WTC11 (cell line): ENCODE results near the gene RNF121. TPM values are rescaled to one million over a fixed set of nuclear protein-coding genes. Genes with fewer than 3 reads are reported as not detected.

Source experiments
- ATAC-seq: fragments of 200-7000 bp; cut with Tn5 transposase; 2 replicates; pipeline ENCODE4 v1.10.0; 2021; ENCODE audit warnings: mild to moderate bottlenecking, moderate library complexity
- CTCF ChIA-PET: fragments of 300-600 bp; sonication (Branson Sonifier 250); formaldehyde crosslinking; loops from one replicate; lab custom pipeline; 2021; ENCODE audit warnings: antibody characterized with exemption; lab: Charles Lee
- POLR2A ChIA-PET: fragments of 350-600 bp; sonication (Branson Sonifier 250); formaldehyde crosslinking; loops from one replicate; lab custom pipeline; 2021; ENCODE audit warnings: antibody characterized with exemption; lab: Charles Lee
- DNase-seq: peaks from one replicate; pipeline ENCODE4 v3.0.0; 2021; ENCODE audit warnings: low spot score
- H3K27ac Mint-ChIP-seq: 2 replicates; pipeline ENCODE4 v1.8.0; 2021; ENCODE audit warnings: mixed read lengths
- H3K27me3 Mint-ChIP-seq: 2 replicates; pipeline ENCODE4 v1.8.0; 2021; ENCODE audit warnings: low read depth, mild to moderate bottlenecking, moderate library complexity, mixed read lengths
- H3K36me3 Mint-ChIP-seq: 2 replicates; pipeline ENCODE4 v1.8.0; 2021; ENCODE audit warnings: mixed read lengths
- H3K4me1 Mint-ChIP-seq: 2 replicates; pipeline ENCODE4 v1.8.0; 2022; ENCODE audit warnings: mixed read lengths
- H3K4me3 Mint-ChIP-seq: 2 replicates; pipeline ENCODE4 v1.8.0; 2021; ENCODE audit warnings: mild to moderate bottlenecking, moderate library complexity, mixed read lengths
- H3K9me3 Mint-ChIP-seq: 2 replicates; pipeline ENCODE4 v1.8.0; 2021; ENCODE audit warnings: mixed read lengths
- CBFB ChIP-seq: sonication (generic); formaldehyde crosslinking; IDR thresholded peaks from 2 replicates; pipeline ENCODE4 v1.8.1; 2022; ENCODE audit warnings: mild to moderate bottlenecking, low read depth, missing genetic modification reagents
- CTCF ChIP-seq: fragments of 200-600 bp; IDR thresholded peaks from 2 replicates; pipeline ENCODE4 v1.8.0; 2022; ENCODE audit warnings: antibody characterized with exemption
- JAZF1 ChIP-seq: fragments of 250-450 bp; sonication (Bioruptor Pico); IDR thresholded peaks from 2 replicates; pipeline ENCODE4 v1.9.0; 2021; ENCODE audit warnings: moderate library complexity, mild to moderate bottlenecking, inconsistent platforms
- OVOL2 ChIP-seq: fragments of 250-450 bp; sonication (Bioruptor Pico); IDR thresholded peaks from 2 replicates; pipeline ENCODE4 v1.9.0; 2021; ENCODE audit warnings: mild to moderate bottlenecking, borderline replicate concordance
- PRRX2 ChIP-seq: fragments of 250-450 bp; sonication (Bioruptor Pico); IDR thresholded peaks from 2 replicates; pipeline ENCODE4 v1.8.0; 2021; ENCODE audit warnings: mild to moderate bottlenecking
- RELA ChIP-seq: sonication (generic); formaldehyde crosslinking; IDR thresholded peaks from 2 replicates; pipeline ENCODE4 v1.8.1; 2022; ENCODE audit warnings: missing genetic modification reagents, mild to moderate bottlenecking, borderline replicate concordance
- SP1 ChIP-seq: sonication (generic); formaldehyde crosslinking; conservative IDR thresholded peaks from 2 replicates; pipeline ENCODE4 v1.8.1; 2022; ENCODE audit warnings: missing genetic modification reagents
- USF2 ChIP-seq: sonication (generic); formaldehyde crosslinking; IDR thresholded peaks from 2 replicates; pipeline ENCODE4 v1.8.1; 2023; ENCODE audit warnings: mild to moderate bottlenecking, missing genetic modification reagents, moderate library complexity
- ZNF219 ChIP-seq: sonication (generic); formaldehyde crosslinking; IDR thresholded peaks from 2 replicates; pipeline ENCODE4 v1.8.0; 2023; ENCODE audit warnings: missing genetic modification reagents, mild to moderate bottlenecking, borderline replicate concordance
- ZNF396 ChIP-seq: fragments of 250-450 bp; sonication (Bioruptor Pico); IDR thresholded peaks from 2 replicates; pipeline ENCODE4 v1.8.0; 2021; ENCODE audit warnings: mild to moderate bottlenecking, moderate library complexity, borderline replicate concordance
- ZNF423 ChIP-seq: fragments of 250-450 bp; sonication (Bioruptor Pico); IDR thresholded peaks from 2 replicates; pipeline ENCODE4 v2.1.2; 2022; ENCODE audit warnings: mild to moderate bottlenecking, moderate library complexity
- total RNA-seq: library from RNA; stranded (reverse); gene quantifications from 3 replicates; pipeline ENCODE4 v1.2.3, GENCODE V29; 2021
- TF ChIP-seq, protein P1 (sequence below): sonication (generic); formaldehyde crosslinking; IDR thresholded peaks from 2 replicates; pipeline ENCODE4 v1.8.0; 2022; ENCODE audit warnings: mild to moderate bottlenecking, missing genetic modification reagents
- TF ChIP-seq, protein P2 (sequence below): sonication (generic); formaldehyde crosslinking; conservative IDR thresholded peaks from 2 replicates; pipeline ENCODE4 v1.8.1; 2023; ENCODE audit warnings: mild to moderate bottlenecking, low read depth, missing genetic modification reagents, moderate library complexity
- TF ChIP-seq, protein P3 (sequence below): sonication (generic); formaldehyde crosslinking; IDR thresholded peaks from 2 replicates; pipeline ENCODE4 v1.8.1; 2023; ENCODE audit warnings: mild to moderate bottlenecking, missing genetic modification reagents
- TF ChIP-seq, protein P4 (sequence below): sonication (generic); formaldehyde crosslinking; IDR thresholded peaks from 2 replicates; pipeline ENCODE4 v1.8.0; 2022; ENCODE audit warnings: missing genetic modification reagents

Gene RNF121
- total RNA-seq, 1 experiment from 2014 or later, result 40.2 TPM

- no peak for ATAC-seq
- no peaks in the 10 kb centered on the region for H3K4me1 Mint-ChIP-seq
Observed at GRCh38 chr11:72006309-72007088, 77.7 kb downstream of the RNF121 start.

DNA sequence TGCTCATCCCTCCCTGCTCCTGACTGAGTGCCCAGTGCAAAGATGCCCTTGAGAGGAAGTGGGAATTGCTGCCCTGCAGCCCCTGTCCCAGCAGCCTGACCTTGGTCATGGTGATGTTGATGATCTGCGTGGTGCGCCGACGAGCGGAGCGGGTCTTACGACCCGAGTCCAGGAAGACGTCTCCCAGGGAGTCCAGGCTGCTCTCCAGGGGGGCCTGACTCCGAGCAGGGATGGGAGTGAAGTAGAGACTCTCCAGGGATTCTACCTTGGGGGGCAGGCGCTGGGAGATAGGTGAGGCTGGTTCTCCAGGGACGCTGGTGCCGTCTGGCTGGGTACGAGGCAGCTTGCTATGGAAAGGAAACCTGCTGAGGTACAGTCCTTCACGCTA is 78.2 kb downstream of the RNF121 start:
- Mint-ChIP-seq H3K27me3 (no peaks in the 10 kb centered on the region), H3K36me3 (peaks cover 70% of the 10 kb centered on the region), H3K27ac (no peak overlapping the region), H3K4me3 (no peak overlapping the region), H3K9me3 (no peaks in the 10 kb centered on the region), H3K4me1 (no peaks in the 10 kb centered on the region)
- POLR2A ChIA-PET, result no interaction called here
- TF ChIP-seq, protein P1, sequence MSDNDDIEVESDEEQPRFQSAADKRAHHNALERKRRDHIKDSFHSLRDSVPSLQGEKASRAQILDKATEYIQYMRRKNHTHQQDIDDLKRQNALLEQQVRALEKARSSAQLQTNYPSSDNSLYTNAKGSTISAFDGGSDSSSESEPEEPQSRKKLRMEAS (CRISPR knock-in tag), result no peak
- TF ChIP-seq, protein P2, sequence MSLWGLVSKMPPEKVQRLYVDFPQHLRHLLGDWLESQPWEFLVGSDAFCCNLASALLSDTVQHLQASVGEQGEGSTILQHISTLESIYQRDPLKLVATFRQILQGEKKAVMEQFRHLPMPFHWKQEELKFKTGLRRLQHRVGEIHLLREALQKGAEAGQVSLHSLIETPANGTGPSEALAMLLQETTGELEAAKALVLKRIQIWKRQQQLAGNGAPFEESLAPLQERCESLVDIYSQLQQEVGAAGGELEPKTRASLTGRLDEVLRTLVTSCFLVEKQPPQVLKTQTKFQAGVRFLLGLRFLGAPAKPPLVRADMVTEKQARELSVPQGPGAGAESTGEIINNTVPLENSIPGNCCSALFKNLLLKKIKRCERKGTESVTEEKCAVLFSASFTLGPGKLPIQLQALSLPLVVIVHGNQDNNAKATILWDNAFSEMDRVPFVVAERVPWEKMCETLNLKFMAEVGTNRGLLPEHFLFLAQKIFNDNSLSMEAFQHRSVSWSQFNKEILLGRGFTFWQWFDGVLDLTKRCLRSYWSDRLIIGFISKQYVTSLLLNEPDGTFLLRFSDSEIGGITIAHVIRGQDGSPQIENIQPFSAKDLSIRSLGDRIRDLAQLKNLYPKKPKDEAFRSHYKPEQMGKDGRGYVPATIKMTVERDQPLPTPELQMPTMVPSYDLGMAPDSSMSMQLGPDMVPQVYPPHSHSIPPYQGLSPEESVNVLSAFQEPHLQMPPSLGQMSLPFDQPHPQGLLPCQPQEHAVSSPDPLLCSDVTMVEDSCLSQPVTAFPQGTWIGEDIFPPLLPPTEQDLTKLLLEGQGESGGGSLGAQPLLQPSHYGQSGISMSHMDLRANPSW (CRISPR knock-in tag), result no peak
- TF ChIP-seq ZNF396 (CRISPR knock-in tag), result no peak
- TF ChIP-seq PRRX2 (CRISPR knock-in tag), result no peak
- TF ChIP-seq CTCF, result no peak
- TF ChIP-seq ZNF423 (CRISPR knock-in tag), result no peak
- no peak for TF ChIP-seq OVOL2 (CRISPR knock-in tag)
- TF ChIP-seq SP1 (CRISPR knock-in tag), result no peak
- no peak for TF ChIP-seq JAZF1 (CRISPR knock-in tag)
- ATAC-seq, result no peak
- CTCF ChIA-PET, result interaction anchor here (0.6 to 1.0 kb wide), 4 partner anchors 8 to 428 kb away, joined by 3 to 4 read pairs (median 4); no protein-coding TSS in a partner anchor
- DNase-seq, result no peak

More at GRCh38 chr11:72006309-72007088, 77.7 kb downstream of the RNF121 start:
- Mint-ChIP-seq H3K27ac (0 out of 2 replicates have a peak overlapping the region, but pooled peaks have one; percentile 25), H3K9me3 (no peaks in the 10 kb centered on the region), H3K36me3 (peaks cover 69% of the 10 kb centered on the region), H3K27me3 (no peaks in the 10 kb centered on the region), H3K4me3 (no peak overlapping the region)
- TF ChIP-seq, protein P3, sequence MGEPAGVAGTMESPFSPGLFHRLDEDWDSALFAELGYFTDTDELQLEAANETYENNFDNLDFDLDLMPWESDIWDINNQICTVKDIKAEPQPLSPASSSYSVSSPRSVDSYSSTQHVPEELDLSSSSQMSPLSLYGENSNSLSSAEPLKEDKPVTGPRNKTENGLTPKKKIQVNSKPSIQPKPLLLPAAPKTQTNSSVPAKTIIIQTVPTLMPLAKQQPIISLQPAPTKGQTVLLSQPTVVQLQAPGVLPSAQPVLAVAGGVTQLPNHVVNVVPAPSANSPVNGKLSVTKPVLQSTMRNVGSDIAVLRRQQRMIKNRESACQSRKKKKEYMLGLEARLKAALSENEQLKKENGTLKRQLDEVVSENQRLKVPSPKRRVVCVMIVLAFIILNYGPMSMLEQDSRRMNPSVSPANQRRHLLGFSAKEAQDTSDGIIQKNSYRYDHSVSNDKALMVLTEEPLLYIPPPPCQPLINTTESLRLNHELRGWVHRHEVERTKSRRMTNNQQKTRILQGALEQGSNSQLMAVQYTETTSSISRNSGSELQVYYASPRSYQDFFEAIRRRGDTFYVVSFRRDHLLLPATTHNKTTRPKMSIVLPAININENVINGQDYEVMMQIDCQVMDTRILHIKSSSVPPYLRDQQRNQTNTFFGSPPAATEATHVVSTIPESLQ, result no peak
- no peak for TF ChIP-seq CBFB (CRISPR knock-in tag)
- CTCF ChIA-PET, result interaction anchor here (0.6 to 2.3 kb wide), 4 partner anchors 9 to 428 kb away, joined by 3 to 8 read pairs (median 4); no protein-coding TSS in a partner anchor
- POLR2A ChIA-PET, result no interaction called here
- DNase-seq, result no peak

DNA sequence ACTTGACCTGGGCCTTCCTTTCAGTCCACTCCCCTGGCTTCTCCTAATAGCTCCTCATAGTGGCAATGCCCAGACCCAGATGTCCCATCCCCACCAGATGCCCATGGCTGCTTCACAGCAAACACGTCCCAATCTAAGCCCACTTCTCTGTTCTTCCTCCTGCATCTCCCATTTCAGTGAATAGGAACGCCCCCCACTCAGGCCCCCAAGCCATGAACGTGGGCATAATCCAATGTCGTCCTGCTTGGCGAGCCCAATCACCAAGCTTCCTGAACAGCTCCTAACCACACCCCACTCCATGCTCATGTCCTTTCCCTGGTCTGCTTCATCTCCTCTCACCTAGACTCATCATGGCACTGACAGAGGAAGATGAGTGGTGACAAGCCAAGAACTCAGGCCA is 78.7 kb downstream of the RNF121 start:
- Mint-ChIP-seq H3K27ac (no peak overlapping the region), H3K36me3 (peaks cover 65% of the 10 kb centered on the region), H3K9me3 (no peaks in the 10 kb centered on the region), H3K4me3 (no peak overlapping the region), H3K4me1 (no peaks in the 10 kb centered on the region), H3K27me3 (no peaks in the 10 kb centered on the region)
- ATAC-seq (no peak), DNase-seq (no peak)
- ChIA-PET CTCF (interaction anchor here (0.6 to 1.0 kb wide), 5 partner anchors 8 to 423 kb away, joined by 3 to 4 read pairs (median 4); no protein-coding TSS in a partner anchor), POLR2A (no interaction called here)
- TF ChIP-seq PRRX2 (CRISPR knock-in tag) (no peak), ZNF219 (CRISPR knock-in tag) (no peak), SP1 (CRISPR knock-in tag) (no peak), RELA (CRISPR knock-in tag) (no peak), USF2 (CRISPR knock-in tag) (no peak)
- TF ChIP-seq, protein P4, sequence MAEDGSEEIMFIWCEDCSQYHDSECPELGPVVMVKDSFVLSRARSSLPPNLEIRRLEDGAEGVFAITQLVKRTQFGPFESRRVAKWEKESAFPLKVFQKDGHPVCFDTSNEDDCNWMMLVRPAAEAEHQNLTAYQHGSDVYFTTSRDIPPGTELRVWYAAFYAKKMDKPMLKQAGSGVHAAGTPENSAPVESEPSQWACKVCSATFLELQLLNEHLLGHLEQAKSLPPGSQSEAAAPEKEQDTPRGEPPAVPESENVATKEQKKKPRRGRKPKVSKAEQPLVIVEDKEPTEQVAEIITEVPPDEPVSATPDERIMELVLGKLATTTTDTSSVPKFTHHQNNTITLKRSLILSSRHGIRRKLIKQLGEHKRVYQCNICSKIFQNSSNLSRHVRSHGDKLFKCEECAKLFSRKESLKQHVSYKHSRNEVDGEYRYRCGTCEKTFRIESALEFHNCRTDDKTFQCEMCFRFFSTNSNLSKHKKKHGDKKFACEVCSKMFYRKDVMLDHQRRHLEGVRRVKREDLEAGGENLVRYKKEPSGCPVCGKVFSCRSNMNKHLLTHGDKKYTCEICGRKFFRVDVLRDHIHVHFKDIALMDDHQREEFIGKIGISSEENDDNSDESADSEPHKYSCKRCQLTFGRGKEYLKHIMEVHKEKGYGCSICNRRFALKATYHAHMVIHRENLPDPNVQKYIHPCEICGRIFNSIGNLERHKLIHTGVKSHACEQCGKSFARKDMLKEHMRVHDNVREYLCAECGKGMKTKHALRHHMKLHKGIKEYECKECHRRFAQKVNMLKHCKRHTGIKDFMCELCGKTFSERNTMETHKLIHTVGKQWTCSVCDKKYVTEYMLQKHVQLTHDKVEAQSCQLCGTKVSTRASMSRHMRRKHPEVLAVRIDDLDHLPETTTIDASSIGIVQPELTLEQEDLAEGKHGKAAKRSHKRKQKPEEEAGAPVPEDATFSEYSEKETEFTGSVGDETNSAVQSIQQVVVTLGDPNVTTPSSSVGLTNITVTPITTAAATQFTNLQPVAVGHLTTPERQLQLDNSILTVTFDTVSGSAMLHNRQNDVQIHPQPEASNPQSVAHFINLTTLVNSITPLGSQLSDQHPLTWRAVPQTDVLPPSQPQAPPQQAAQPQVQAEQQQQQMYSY (CRISPR knock-in tag), result no peak
